NCI-H1930 (cell line): ENCODE data around the gene SMIM41.
A peak's percentile ranks its signal among the peaks of the same experiment; 100 is the strongest.

Experiments
- DNase-seq, 2 experiments: peaks; one replicate each; lab custom pipeline; 2025; lab: John Stamatoyannopoulos, UW

The SMIM41 gene

DNA sequence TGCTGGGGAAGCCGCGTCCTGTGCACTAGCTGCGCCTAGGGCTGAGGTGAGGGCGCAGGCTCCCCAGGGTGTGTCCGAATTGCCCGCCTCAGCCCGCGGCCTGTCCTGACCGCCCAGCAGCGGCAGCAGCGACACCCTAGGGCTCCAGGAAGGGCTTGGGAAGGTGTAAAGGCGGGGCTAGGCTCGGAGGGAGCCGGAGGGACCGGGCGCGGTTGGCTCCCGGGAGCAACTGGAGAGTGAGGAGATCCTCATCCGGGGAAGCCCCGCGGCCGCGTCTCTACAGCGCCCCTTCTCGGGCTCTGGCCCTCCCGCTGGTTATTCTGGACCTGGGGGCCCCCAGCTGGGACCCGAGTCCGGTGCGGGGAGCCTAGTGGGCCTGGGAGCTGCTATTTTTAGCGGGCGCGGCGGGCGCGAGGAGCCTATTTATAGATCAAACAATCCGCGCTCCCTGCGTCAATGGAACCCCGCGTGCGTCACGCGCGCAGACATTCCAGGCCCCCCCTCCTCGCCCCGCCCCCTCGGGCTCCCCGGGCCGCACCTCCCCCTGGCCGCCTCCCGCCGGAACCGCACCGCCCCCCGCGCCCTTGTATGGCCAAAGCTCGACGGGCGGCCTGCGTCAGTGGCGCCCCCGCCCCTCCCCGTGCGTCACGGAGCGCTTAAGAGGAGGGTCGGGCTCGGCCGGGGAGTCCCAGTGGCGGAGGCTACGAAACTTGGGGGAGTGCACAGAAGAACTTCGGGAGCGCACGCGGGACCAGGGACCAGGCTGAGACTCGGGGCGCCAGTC is 28.6 kb upstream of the SMIM41 start, which contains the start of gene NR4A1:
NR4A1 (plus strand) TSS at position 685 of the 784 bp plus-strand sequence. CDS start 2,887 bp downstream, outside the sequence.
- peak; percentile 67 to 77 for DNase-seq

DNA sequence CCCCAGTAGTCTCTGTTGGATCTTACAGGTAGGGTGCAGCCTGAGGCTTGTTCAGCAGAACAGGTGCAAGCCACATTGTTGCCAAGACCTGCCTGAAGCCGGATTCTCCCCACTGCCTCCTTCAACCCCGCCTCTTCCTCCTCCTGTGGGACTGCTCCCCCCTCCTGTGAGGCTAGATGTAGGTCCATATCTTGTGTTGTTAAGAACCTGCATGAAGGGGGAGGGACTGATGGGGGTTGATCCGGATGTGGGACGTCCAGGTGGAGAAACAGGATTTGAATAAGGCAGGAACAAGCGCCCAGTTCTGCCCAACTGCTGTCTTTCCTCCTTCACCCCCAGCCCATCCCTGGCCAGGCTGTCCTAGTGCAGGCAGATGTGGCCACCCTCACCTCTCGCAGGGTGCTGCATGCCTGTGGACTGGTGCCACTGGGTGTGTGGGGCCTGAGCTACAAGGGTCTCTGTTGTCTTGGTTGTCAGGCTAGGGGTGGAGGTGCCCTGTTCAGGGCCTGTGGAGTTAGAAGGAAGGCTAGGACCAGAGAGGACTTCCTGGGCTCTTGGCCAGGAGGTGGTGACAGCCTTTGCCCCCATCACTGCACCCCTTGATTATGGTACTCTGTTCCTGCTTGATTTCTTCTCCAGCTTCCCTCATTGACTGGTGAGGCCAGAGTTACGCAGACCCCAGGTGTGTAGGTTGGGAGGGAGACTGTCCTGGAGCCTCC is 26.9 kb upstream of the SMIM41 start:
- DNase-seq: no peak

DNA sequence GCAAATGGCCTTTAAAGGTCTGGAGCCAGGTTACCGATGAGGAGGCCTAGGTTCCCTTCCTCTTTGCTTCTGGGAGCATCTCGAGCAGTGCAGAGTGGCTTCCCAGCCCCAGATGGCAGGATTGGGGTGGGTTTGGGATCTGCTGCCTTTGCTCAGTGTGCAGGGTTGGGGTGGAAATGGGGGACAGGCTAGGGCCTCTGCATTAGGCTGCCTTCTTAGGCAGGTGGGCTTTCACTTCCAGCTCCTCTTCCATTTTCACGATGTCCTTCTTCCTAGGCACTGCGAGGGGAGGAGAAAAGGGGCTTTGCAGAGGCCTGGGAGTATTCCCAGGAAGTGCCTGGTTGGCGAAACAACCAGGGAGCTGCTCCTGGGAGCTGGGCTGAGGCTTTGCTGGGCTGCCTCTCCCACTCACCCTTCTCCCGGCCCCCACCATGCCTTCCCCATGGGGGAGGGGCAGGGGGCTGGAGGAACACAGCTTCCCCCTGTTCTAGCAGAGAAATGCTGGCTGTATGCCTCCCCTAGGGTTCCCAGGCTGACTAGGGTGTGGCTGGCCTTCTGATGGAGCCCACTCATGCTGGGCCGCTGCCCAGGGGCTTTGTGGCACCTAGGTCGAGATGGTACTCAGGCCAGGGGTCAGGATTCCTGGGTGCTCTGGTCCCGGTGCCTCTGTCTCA is 25.8 kb upstream of the SMIM41 start:
- DNase-seq: no peak

DNA sequence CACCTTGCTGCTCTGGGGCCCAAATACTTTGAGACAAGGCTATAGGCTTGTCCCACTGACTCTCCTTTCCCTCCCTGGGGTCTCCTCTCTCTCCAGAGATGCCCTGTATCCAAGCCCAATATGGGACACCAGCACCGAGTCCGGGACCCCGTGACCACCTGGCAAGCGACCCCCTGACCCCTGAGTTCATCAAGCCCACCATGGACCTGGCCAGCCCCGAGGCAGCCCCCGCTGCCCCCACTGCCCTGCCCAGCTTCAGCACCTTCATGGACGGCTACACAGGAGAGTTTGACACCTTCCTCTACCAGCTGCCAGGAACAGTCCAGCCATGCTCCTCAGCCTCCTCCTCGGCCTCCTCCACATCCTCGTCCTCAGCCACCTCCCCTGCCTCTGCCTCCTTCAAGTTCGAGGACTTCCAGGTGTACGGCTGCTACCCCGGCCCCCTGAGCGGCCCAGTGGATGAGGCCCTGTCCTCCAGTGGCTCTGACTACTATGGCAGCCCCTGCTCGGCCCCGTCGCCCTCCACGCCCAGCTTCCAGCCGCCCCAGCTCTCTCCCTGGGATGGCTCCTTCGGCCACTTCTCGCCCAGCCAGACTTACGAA is 25.2 kb upstream of the SMIM41 start:
- no peak for DNase-seq

DNA sequence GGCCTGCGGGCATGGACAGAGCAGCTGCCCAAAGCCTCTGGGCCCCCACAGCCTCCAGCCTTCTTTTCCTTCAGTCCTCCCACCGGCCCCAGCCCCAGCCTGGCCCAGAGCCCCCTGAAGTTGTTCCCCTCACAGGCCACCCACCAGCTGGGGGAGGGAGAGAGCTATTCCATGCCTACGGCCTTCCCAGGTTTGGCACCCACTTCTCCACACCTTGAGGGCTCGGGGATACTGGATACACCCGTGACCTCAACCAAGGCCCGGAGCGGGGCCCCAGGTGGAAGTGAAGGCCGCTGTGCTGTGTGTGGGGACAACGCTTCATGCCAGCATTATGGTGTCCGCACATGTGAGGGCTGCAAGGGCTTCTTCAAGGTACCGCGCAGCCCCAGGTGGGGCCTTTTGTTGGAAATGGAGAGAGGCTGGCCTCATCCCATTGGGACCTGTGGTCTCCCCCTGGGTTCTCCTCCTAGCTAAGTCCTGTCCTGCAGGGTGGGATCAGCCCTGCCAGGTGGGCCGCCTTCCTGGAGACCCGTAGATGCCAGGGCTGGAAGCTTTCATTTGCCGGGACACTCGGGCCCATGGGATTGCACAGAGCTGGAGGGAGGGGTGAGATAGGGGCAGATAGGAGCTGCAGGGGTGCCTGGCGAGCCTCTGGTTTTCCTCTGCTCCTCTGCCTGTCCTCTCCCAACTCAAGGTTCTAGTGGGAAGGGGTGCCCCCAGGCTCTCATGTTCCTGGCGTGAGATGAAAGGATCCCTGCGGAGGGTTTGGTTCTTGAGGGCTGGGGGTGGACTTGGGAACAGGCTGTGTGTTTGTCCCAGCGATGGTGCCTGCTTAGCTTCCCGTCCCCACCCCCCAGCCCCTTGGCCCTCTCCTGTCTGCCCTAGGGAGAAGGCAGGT is 24.4 kb upstream of the SMIM41 start:
- DNase-seq: no peak

DNA sequence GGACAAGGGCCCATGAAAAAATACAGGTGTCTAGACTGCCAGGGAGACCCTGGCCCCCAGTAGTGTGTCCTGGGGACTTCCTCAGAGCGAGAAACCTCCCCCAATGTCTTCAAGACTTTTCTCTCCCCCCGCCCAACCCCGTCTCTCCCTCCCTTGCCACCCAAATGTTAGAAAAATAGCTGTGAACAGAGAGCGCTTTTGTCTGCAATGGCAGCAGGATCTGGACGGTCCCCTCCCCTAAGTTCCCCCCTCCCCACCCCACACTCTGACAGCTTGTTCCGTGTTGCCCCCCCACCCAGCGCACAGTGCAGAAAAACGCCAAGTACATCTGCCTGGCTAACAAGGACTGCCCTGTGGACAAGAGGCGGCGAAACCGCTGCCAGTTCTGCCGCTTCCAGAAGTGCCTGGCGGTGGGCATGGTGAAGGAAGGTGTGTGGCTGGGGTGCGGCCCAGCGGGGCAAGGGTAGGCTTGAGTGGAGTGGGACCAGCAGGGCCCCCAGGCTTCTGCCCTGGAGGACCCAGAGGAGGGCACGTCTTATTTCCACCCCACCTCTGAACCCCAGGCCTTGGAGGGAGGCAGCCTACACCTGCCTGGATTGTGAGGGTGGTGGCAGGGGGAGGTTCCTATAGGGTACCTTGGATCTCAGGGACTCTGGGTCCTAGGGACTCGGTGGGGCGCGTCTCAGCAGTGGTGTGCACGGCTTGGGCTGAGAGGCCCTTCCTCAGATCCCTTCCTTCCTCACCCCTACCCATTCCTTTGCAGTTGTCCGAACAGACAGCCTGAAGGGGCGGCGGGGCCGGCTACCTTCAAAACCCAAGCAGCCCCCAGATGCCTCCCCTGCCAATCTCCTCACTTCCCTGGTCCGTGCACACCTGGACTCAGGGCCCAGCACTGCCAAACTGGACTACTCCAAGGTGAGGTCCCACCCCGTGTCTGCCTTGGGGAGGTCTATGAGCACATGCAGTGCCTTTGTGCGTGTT is 23.5 kb upstream of the SMIM41 start:
- DNase-seq: no peak

DNA sequence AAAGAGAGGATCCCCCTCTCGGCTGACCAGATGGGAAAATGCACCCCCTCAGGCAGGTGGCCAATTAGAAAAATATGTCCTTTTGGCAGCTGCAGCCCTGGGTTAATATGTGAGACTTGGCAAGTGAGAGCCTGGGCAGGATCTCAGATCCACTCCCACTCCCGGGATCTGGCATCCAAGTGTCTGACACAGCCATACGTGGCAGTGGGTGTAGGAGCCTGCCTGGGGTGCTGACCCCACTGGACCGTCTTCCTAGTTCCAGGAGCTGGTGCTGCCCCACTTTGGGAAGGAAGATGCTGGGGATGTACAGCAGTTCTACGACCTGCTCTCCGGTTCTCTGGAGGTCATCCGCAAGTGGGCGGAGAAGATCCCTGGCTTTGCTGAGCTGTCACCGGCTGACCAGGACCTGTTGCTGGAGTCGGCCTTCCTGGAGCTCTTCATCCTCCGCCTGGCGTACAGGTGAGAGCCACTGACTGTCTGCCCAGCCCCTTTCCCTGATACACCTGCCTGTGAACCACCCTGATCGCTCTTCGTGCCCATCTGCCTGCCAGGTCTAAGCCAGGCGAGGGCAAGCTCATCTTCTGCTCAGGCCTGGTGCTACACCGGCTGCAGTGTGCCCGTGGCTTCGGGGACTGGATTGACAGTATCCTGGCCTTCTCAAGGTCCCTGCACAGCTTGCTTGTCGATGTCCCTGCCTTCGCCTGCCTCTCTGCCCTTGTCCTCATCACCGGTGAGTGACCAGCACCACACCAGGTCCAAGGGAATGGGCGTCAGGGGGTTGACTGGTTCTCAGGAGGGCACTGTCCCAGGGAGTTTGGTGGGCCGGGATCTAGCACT is 22.5 kb upstream of the SMIM41 start:
- DNase-seq: no peak

DNA sequence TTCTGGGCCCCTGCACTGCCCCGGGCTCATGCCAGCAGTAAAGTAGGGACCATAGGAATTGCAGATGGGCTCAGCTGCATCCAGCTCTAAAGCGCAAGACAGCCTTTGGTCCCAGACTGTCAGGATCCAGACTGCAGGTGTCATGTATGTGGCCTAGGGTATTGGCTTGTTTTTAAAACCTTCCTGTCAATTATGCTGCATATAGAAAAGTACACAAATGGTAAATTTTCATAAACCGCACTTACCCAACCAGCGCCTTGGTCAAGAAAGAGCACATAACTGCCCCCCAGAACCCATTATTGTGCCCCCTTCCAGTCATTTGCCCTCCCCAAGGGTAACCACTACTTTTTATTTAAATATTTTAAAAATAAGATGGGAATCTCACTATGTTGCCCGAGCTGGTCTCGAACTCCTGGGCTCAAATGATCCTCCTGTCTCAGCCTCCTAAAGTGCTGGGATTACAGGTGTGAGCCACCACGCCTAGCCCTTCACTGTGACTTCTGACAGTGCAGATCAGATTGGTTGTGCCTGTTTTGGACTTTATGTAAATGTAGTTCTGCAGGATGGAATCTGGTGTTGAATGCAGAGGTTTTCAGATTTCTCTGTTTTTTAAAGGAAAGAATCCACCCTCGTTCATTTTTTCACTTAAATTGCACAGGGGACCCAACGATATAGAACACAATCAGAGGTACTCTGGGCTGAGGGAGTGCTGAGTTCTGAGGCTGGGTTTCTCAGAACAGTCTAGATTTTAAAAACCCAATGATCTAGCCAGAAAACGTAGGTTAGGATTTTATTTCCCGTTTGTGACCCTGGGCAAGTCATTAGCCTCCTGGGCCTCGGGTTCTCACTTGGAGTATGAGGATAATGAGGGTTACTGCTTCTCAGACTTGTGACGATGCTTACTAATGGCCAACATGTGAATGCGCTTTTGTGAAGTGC is 21.6 kb upstream of the SMIM41 start:
- no peak for DNase-seq

DNA sequence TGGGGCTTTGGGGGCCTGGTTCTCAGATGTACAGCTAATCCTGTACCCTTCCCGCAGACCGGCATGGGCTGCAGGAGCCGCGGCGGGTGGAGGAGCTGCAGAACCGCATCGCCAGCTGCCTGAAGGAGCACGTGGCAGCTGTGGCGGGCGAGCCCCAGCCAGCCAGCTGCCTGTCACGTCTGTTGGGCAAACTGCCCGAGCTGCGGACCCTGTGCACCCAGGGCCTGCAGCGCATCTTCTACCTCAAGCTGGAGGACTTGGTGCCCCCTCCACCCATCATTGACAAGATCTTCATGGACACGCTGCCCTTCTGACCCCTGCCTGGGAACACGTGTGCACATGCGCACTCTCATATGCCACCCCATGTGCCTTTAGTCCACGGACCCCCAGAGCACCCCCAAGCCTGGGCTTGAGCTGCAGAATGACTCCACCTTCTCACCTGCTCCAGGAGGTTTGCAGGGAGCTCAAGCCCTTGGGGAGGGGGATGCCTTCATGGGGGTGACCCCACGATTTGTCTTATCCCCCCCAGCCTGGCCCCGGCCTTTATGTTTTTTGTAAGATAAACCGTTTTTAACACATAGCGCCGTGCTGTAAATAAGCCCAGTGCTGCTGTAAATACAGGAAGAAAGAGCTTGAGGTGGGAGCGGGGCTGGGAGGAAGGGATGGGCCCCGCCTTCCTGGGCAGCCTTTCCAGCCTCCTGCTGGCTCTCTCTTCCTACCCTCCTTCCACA is 20.7 kb upstream of the SMIM41 start:
- no peak for DNase-seq

DNA sequence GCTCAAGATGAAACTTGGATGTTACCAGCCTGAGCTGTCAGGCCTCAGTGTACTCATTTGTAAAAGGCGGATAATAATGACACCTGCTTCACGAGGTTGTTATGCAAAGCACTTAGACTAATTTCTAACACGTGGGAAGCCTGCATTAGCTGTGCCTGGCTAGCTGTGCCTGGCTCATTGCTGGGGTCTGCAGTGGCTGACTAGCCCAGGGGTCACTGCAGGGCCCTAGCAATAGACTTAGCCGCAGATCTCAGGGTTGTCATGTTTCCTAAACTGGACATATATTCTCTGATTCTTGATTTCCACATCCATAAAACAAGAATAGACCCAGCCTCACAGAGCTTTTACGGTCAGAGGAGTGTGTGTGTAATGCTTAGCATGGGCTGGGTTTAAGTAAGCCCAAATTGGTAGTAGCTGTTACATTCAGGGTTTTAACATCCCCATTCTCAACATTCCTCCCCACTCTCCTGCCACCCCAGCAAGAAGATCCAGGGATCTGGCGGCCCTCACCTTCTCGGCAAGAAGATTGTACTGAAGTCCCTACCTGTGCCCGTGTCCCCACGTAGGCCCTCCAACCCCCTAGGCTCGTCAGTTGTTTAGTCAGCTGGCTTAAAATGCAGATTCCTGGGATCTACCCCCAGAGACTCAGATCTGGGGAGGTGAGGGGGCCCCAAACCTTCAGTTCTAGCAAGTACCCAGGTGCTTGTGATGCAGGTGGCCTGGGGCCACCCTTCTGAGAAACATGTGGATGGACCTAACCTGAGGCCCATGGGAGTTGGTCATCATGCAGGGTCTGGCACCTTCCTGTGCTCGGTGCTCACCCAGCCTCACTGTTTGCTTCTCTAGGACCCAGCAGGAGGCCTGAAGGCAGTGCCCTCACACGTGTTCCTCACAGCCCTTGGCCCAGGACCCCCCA is 19.7 kb upstream of the SMIM41 start:
- DNase-seq: no peak

DNA sequence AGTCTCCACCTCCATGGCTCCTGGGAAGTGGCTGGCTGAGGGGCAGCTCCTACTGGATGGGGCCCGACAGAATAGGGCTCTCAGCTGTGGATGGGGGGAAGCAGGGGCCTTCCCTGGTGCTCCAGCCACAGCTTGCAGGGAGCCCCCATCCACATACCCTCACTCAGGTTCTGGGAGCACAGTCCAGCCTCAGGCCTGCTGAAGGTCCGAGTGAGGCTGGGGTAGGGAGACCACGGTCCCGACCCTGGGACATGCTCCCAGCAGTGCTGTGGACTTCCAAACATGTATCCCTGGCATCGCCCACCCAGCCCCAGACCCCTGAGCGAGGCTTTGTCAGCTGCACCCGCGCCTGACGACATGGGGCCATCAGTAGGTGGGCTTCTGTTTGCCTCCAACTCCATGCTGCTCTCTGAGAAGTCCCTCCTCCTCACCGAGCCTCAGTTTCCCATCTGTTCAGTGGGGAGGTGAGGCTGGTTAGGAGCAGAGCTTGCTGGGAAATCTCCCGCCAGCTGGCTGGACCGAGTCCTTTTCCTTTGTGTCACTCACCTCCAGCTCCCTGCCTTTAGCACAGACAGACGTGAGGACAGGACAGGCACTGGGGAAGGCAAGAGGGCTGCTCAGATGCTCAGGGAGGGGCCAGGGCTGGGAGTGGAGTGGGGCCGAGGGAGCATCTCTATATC is 18.9 kb upstream of the SMIM41 start:
- no peak for DNase-seq

DNA sequence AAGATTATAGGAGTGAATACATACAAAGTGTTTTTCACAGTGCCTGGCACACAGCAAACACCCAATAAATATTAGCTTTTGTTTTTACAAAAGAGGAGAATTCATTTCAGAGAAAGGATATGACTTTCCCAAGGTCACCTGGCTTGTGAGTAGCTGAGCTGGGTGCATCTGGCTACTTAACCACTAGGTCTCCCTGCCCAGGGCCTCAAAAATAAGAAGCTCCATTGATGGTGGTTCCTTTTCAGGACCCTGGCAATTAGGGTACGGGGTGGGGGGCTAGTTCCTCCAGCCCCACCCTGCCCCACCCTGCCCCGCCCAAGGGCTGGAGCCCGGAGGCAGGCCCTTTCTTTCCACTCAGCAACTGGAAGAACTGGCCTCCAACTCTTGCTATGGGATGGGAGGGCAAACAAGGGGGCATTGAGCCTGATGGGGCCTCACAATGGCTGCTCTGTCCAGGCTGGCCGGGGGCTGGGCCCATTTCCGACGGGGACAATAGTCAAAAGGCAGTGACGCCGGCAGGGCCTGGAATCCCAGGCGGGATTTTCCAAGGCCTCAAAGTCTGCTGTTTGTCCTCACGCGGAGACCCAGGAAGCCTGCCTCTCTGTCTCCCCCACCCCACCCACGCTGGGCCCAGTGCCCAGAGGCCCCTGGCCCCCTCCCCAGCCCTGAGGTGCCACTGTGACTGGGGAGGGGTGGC is 17.9 kb upstream of the SMIM41 start:
- no peak for DNase-seq

DNA sequence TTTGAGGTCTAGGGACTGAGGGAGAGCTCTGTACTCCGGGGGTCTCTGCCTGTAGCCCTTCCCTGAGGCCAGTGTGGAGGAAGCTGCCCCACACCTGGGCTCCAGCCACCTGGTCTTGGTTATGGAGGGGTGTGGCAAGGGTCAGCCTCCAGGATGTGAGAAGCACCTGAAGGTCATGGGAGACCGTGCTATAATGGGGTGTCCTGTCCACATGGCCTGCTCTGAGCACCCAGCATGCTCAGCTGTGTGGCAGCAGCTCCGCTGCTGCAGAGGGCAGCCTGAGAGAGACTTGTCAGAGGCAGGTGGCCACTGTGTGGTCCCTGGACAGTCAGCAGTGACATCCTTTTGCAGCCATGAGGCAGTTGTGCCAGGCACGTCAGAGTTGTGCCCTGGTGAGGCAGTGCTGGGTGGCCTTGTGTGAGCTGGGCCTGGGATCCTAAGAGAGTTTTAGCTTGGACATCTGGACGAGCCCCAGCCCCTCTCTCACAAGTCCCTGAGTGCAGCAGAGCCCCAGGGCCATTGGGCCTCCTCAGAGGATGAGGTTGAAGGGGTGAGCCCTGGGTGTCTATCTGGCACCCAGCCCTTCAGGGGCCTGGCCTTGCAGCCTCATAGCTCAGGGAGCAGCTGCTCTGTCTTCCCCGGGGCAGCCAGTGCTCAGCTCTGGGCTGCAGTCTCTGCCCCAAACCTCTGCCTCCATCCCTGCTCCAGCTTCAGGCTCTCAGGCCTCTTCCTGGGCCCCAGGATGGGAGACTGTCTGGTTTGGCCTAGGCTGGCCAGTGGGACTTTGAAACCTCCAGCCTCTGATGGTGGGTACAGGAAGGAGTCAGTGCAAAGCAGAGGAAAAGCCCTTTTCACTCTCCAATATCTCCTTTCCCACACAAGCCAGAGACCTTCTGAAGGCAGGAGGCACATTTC is 17.1 kb upstream of the SMIM41 start:
- no peak for DNase-seq
